ENCODE data around the gene TSEN2. TPM values are rescaled to one million over a fixed set of nuclear protein-coding genes. Genes with fewer than 3 reads are reported as not detected.
"Not testable (repeated sequence)": the region's sequence is repeated elsewhere in the genome, so short reads cannot be mapped to it uniquely, and the experiment has no call there.

Gene TSEN2
- total RNA-seq, 2 experiments from 2014 or later = 10.9 to 11.1 TPM

DNA sequence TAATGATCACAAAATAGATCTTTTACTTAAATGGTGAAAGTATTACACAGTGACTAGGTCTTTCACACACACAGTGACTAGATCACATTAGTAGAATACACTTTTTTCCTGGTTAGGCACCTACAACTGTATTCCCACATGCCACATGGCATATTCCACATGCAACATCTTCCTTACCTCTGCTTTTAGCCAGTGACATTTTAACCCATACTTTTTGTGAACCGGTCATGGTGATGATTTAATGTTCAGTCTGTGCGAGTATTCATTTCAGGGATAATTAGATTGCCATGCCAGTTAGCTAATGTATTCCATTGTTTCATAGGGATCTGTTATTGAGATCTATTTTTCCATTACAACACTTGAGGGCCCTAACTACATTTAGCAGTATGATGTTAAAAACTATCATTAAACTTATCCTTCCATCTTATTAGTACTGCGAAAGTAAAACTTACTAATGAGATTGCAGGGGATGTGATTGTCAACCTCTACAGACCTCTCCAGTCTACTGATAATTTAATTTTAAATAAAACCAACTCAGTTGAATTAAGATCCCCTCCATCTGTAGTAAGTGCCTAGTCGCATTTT, 28.3 kb downstream of the TSEN2 start:
- no peak for DNase-seq
- Mint-ChIP-seq H3K4me1 (no peaks in the 10 kb centered on the region), H3K4me3 (no peak overlapping the region), H3K36me3 (peaks cover 2% of the 10 kb centered on the region), H3K9me3 (no peaks in the 10 kb centered on the region), H3K27ac (no peak overlapping the region), H3K27me3 (no peaks in the 10 kb centered on the region)
- no peak for ATAC-seq (ENCODE audit: low read depth)
- POLR2A ChIA-PET = no interaction called here

DNA sequence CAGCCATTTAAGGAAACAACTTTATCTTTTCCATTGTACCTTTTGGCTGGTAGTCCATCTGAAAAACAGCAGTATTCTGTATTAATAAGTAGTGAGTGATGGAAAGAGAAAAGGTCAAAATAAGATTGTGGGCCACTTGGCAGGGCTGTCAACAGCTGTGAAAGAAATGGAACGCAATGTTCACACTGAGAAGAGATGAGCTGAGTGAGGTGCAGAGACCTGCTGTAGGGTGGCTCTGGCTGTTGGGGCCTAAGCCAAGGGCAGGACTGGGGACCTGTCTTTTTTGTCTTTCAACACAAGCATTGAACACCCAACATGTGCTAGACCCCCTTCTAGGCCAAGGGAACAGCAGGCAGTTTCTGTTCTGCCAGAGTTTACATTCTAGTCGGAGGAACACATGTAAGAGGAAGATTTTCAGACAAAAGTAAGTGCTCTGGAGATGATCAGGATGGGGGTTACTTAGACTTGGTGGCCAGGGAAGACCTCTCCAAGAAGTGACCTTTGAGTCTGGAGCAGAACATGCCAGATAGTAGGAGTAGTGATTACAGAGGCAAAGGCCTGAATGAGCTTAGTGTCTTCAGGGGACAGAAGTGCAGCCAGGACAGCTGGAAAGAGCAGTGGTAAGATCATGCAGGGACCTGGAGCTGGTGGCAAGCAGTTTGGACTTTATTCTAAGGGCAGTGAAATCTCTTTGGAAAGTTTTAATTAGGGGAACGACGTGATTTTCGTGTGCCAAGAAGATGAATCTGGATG, 29.6 kb downstream of the TSEN2 start:
- POLR2A ChIA-PET = no interaction called here
- H3K4me3 Mint-ChIP-seq = no peak overlapping the region

DNA sequence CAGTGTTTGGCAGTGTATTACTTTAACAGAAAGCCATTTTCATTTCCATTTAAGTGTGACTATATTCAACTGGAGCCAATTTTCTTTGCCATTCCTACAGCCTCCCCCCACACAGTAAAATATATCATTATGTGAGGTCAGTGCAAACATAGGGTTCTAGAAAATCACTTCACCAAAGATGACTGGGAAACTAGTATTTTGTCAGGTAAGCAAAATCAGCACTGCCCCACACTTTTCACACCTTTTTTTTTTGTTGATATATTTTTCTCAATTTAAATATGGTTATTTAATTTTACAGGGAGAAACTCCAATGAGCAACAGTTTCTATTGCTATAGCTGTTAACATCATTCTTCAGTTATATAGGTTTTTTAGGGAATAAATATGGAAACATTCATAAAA, 31.4 kb downstream of the TSEN2 start:
- ATAC-seq (ENCODE audit: low read depth) = no peak
- Mint-ChIP-seq H3K4me3 (no peak overlapping the region), H3K4me1 (no peaks in the 10 kb centered on the region), H3K27ac (no peak overlapping the region), H3K27me3 (no peaks in the 10 kb centered on the region), H3K9me3 (no peaks in the 10 kb centered on the region), H3K36me3 (peaks cover 2% of the 10 kb centered on the region)
- DNase-seq = no peak
- POLR2A ChIA-PET = no interaction called here

More for the DNA sequence above, 29.6 kb downstream of the TSEN2 start:
- Mint-ChIP-seq H3K27me3 (no peaks in the 10 kb centered on the region), H3K36me3 (peaks cover 2% of the 10 kb centered on the region), H3K4me1 (no peaks in the 10 kb centered on the region), H3K9me3 (no peaks in the 10 kb centered on the region), H3K27ac (no peak overlapping the region)
- DNase-seq (no peak), ATAC-seq (ENCODE audit: low read depth) (no peak)

DNA sequence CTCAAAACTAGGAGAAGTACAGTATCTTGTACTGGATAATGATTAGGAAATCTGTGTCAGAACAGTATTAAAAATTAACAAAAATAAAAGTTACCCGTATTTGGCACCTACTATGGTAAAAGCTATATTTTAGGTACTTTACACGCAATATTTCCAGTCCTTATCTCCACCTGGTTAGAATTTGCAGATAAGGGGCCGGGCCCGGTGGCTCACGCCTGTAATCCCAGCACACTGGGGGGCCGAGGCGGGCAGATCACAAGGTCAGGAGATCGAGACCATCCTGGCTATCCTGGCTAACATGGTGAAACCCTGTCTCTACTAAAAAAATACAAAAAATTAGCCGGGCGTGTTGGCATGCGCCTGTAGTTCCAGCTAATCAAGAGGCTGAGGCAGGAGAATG, 32.6 kb downstream of the TSEN2 start:
- no peak overlapping the region for H3K27ac Mint-ChIP-seq
- H3K9me3 Mint-ChIP-seq = peaks cover 4% of the 10 kb centered on the region
- POLR2A ChIA-PET = no interaction called here
- DNase-seq (no peak), ATAC-seq (ENCODE audit: low read depth) (no peak)
- no peaks in the 10 kb centered on the region for H3K4me1 Mint-ChIP-seq
- H3K36me3 Mint-ChIP-seq = peaks cover 8% of the 10 kb centered on the region
- H3K4me3 Mint-ChIP-seq = no peak overlapping the region
- H3K27me3 Mint-ChIP-seq = no peaks in the 10 kb centered on the region

DNA sequence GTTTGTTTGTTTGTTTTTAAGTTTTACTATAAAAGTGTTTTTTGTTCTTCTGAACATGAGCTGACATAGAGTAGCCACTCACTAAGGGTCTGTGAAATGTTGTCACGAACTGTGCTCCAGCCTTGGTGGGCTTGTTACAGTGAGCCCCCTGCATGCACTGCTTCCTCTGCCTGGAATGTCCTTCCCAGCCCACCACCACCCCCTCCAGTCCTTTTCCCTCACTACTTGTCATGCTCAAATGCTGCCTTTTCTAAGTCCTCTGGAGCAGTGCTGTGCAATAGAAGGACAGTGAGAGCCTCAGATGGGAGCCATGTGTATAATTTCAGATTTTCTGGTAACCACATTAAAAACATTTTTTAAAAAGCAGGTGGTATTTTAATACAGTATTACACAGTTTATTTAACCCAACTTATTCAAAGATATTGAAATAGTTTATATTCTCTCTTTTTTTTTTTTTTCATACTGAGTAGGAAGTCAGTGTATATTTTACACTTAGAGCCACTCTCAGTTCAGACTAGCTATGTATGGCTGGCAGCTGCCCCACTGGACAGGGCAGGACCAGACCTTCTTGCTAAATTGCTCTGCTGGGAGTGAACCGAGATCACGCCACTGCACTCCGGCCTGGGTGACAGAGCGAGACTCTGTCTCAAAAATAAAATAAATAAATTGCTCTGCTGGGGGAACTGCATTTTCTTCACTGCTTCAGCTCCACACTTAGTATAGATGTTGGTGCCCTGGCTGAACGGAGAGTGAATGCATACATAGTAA, 34.2 kb downstream of the TSEN2 start:
- DNase-seq (no peak), ATAC-seq (ENCODE audit: low read depth) (no peak)
- peaks cover 4% of the 10 kb centered on the region for H3K9me3 Mint-ChIP-seq
- no peak overlapping the region for H3K4me3 Mint-ChIP-seq
- no peaks in the 10 kb centered on the region for H3K27me3 Mint-ChIP-seq
- POLR2A ChIA-PET = no interaction called here
- H3K36me3 Mint-ChIP-seq = peaks cover 8% of the 10 kb centered on the region
- no peaks in the 10 kb centered on the region for H3K4me1 Mint-ChIP-seq
- no peak overlapping the region for H3K27ac Mint-ChIP-seq

DNA sequence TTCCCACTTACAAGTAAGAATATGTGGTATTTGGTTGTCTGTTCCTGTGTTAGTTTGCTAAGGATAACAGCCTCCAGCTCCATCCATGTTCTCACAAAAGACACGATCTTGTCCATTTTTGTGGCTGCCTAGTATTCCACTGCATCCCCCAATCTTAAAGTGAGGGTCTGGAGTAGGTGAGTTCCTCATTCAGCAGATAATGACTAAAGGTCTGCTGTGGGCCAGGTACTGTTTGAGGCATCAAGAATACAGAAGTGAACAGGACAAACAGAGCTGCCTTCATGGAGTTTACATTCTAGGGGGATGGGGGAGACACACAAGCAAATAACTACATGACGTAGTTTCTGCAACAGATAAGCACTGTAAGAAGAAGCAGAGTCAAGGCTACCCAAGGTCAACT, 36.7 kb downstream of the TSEN2 start:
- no peak overlapping the region for H3K4me3 Mint-ChIP-seq
- POLR2A ChIA-PET = no interaction called here
- H3K9me3 Mint-ChIP-seq = peaks cover 4% of the 10 kb centered on the region
- H3K27me3 Mint-ChIP-seq = no peaks in the 10 kb centered on the region
- H3K36me3 Mint-ChIP-seq = peaks cover 6% of the 10 kb centered on the region
- H3K27ac Mint-ChIP-seq = no peak overlapping the region
- H3K4me1 Mint-ChIP-seq = peaks cover 2% of the 10 kb centered on the region
- DNase-seq (no peak), ATAC-seq (ENCODE audit: low read depth) (no peak)

DNA sequence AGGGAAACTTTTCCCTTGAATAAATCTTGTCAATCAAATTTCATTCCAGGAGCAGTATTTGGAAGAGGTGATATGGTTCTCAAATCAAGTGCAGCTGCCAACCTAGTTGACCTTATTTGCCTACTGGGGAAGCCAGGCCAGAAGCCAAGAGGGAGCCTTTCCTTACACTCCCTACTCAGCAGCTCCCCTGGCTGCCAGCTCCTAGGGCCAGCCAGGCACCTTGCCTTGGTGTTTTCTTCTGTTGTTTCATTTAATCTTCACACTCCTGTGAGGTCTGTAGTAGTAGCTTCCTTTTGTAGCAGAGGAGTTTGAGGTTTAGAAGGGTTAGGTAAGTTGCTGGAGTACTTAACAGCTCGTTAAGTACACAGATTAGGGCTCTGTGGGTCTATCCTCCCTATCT, 38.4 kb downstream of the TSEN2 start:
- H3K27ac Mint-ChIP-seq = no peak overlapping the region
- H3K36me3 Mint-ChIP-seq = peaks cover 11% of the 10 kb centered on the region
- no peak for ATAC-seq (ENCODE audit: low read depth)
- POLR2A ChIA-PET = no interaction called here
- no peak for DNase-seq
- peaks cover 2% of the 10 kb centered on the region for H3K4me1 Mint-ChIP-seq
- no peak overlapping the region for H3K4me3 Mint-ChIP-seq
- H3K9me3 Mint-ChIP-seq = peaks cover 4% of the 10 kb centered on the region
- H3K27me3 Mint-ChIP-seq = no peaks in the 10 kb centered on the region

DNA sequence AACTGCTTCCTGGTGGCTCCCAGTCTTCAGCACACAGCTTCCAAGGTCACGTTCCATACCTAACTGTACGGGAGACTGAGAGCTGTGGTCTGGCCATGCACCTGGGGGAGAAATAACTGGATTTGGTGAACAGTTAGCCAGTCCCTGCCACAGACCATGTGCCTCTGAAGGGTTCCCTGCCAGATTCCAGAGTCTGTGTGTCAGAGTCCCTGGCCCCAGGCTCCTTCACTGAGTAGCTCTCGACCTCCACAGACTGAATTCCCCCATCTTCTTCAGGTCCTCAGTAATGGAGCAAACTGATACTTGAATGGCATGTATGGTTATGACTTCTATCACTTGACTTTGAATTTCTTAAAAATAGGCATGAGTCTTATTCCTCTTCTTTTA, 43.5 kb downstream of the TSEN2 start:
- Mint-ChIP-seq H3K4me1 (peaks cover 2% of the 10 kb centered on the region), H3K27me3 (no peaks in the 10 kb centered on the region), H3K9me3 (no peaks in the 10 kb centered on the region), H3K27ac (no peak overlapping the region), H3K36me3 (peaks cover 16% of the 10 kb centered on the region), H3K4me3 (no peak overlapping the region)
- DNase-seq (no peak), ATAC-seq (ENCODE audit: low read depth) (no peak)
- POLR2A ChIA-PET = no interaction called here

DNA sequence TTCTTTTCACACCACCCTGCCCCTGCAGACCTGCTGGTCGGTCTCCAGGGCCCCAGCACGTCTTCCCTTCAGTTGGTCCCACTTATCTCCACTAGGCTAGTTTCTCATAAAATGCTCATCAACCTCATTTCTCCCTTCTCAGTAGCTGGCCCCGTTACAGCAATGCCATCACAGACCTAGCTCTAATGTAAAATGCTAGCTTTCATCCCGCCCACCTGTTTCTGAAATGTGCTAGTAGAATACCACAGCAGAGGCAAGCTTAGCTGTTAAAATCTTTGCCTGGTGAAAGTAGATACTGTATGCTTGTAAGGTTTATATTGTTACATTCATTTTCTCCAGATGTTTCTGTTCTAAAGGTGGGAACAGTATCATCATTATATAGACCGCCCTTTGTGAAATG, 47.9 kb downstream of the TSEN2 start:
- ATAC-seq (ENCODE audit: low read depth) = no peak
- Mint-ChIP-seq H3K27me3 (no peaks in the 10 kb centered on the region), H3K4me1 (no peaks in the 10 kb centered on the region), H3K27ac (no peak overlapping the region), H3K9me3 (no peaks in the 10 kb centered on the region), H3K36me3 (peaks cover 11% of the 10 kb centered on the region), H3K4me3 (no peak overlapping the region)
- DNase-seq = no peak
- POLR2A ChIA-PET = no interaction called here

DNA sequence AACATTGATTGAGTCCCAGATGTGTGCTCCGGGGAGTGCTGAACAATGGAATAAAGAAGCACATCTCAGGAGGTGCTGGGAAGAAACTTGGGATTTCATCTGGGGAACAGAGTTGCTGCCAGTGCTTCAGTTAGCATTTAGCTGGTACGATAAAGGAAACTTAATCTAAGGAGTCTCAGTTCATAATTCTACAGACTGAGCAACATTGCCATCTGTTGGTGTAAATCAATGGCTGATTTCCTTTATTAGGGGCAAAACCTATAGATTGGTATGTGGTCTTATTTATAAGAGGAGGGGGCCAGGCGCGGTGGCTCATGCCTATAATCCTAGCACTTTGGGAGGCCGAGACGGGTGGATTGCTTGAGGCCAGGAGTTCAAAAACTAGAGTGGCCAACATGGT, 52.1 kb downstream of the TSEN2 start:
- POLR2A ChIA-PET = no interaction called here
- Mint-ChIP-seq H3K9me3 (no peaks in the 10 kb centered on the region), H3K4me1 (no peaks in the 10 kb centered on the region), H3K27ac (no peak overlapping the region), H3K4me3 (no peak overlapping the region), H3K36me3 (peaks cover 6% of the 10 kb centered on the region), H3K27me3 (no peaks in the 10 kb centered on the region)
- no peak for DNase-seq
- ATAC-seq (ENCODE audit: low read depth) = no peak

DNA sequence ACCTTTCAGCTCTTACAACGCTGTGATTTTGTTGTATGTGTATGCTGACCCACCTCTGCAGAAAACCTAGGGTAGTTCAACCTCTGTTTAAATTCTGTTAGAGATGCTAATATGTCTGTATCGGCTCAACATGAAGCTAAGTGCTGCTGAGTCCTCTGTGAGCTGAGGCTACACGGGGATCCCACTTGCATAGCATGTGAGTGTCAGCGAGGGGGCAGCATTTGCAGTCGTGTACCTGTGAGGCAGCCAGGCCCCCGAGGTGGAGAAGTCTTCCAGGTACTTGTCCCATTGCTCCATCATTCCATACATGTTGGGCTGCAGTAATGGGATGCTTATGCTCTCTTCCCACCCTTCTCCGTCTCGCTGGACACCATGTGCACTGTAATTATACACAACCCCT, 57.3 kb downstream of the TSEN2 start:
- no peaks in the 10 kb centered on the region for H3K27me3 Mint-ChIP-seq

DNA sequence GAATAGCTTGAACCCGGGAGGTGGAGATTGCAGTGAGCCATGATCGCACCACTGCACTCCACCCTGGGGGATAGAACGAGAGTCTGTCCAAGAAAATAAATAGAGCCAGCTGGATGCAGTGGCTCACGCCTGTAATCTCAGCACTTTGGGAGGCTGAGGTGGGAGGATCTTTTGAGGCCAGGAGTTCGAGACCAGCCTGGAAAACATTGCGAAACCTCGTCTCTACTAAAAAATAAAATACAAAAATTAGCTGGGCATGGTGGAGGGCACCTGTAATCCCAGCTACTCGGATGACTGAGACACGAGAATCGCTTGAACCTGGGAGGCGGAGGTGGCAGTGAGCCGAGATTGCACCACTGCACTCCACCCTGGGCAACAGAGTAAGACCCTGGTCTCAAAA, 59.2 kb downstream of the TSEN2 start:
- DNase-seq; ATAC-seq (ENCODE audit: low read depth); H3K4me3 Mint-ChIP-seq; POLR2A ChIA-PET; H3K27ac Mint-ChIP-seq; H3K4me1 Mint-ChIP-seq; H3K36me3 Mint-ChIP-seq; H3K9me3 Mint-ChIP-seq; H3K27me3 Mint-ChIP-seq: not testable (repeated sequence)

More for the DNA sequence above, 57.3 kb downstream of the TSEN2 start:
- H3K4me3 Mint-ChIP-seq = no peak overlapping the region
- H3K27ac Mint-ChIP-seq = no peak overlapping the region
- no peak for ATAC-seq (ENCODE audit: low read depth)
- no peak for DNase-seq
- no peaks in the 10 kb centered on the region for H3K36me3 Mint-ChIP-seq
- POLR2A ChIA-PET = no interaction called here
- peaks cover 5% of the 10 kb centered on the region for H3K4me1 Mint-ChIP-seq
- no peaks in the 10 kb centered on the region for H3K9me3 Mint-ChIP-seq

DNA sequence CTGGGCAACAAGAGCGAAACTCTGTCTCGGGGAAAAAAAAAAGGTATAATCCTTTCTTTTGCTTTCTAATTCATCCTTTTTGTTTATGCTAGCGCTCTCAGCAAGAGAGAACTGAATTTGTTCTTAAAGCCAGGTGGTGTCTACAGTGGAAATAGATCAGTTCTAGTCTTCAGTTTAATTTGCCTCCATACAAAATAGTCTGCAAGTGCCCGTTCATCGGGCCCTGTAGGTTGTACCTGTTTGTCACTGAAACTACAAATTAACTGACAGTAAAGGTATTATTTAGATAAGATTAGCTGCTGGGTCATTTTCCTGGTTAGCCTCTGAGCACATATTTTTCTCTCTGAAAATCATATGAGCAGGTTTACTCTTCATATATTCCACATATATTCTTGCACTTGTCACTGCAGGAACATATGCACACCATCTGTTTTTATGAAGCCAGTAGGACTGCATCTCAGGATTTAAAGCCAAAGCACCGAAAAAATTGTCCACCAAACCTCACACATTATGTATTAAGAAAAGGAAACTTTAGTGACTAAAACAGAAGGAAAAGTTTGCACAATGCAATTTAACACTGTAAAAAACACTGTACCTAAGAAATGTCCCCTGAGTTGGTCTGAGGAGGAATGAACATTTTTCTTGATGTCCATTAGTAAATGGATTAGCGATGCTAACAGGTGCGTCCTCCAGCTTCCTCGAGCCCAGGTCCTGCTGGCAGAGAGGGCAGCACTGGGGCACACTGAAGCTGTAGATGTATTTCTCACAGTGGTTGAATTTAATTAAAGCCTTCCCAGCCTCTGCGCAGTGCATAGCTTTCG, 60.6 kb downstream of the TSEN2 start:
- DNase-seq (no peak), ATAC-seq (ENCODE audit: low read depth) (no peak)
- Mint-ChIP-seq H3K9me3 (no peaks in the 10 kb centered on the region), H3K4me1 (peaks cover 5% of the 10 kb centered on the region), H3K27me3 (peaks cover 2% of the 10 kb centered on the region), H3K4me3 (no peak overlapping the region), H3K36me3 (no peaks in the 10 kb centered on the region), H3K27ac (no peak overlapping the region)
- POLR2A ChIA-PET = no interaction called here

Data from activated naive CD8-positive, alpha-beta T cell treated with anti-CD3 and anti-CD28 coated beads, Interleukin-2, amount 10 ng/mL, durations not matched to agents 7 days and 5 days (primary cell).